GM23248 (cell line): ENCODE results near the gene CBFA2T2.

Experiments used
- EZH2 ChIP-seq: fragments of 200-600 bp; sonication (generic); IDR thresholded peaks from 2 replicates; pipeline ENCODE4 v1.6.1; 2018; ENCODE audit warnings: antibody characterized with exemption, mild to moderate bottlenecking; ENCODE audit not compliant: insufficient read depth, poor library complexity, severe bottlenecking
- EZH2phosphoT487 ChIP-seq: fragments of 200-600 bp; sonication (generic); IDR thresholded peaks from 2 replicates; pipeline ENCODE4 v1.6.1; 2018; ENCODE audit warnings: antibody characterized with exemption, moderate library complexity, mild to moderate bottlenecking, low read depth; ENCODE audit not compliant: insufficient read depth

GRCh38 chr20:33645396-33645795 is 155.5 kb downstream of the CBFA2T2 start:
- TF ChIP-seq EZH2phosphoT487: no peak
- TF ChIP-seq EZH2: no peak
